Stimulated activated CD4-positive, alpha-beta T cell treated with anti-CD3 and anti-CD28 coated beads, Interleukin-15, amount 100 ng/mL, for 48 hours (primary cell): ENCODE results near the gene RAB8A.

Experiments used
- DNase-seq, 2 donors: peaks; one replicate each; pipeline ENCODE4 v3.0.0-alpha.2; 2020; ENCODE audit warnings: low read depth in 2 of 2

The RAB8A gene

DNA sequence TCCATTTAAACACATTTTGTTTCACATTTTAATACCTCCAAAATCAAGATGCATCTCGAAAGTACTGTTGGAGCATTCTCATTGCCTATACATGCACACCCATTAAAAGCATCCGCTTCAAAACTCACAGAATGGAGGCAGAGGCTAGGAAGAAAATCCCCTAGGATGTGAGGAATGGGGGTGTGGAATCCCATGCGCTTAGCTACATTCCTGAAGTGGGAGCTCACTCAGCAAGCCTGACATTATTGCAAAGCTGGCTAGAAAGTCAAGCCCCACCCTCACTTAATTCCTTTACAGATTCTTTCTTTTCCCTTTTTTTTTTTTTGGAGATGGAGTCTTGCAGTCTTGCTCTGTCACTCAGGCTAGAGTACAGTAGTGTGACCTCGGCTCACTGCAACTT, 68.9 kb downstream of the RAB8A start:
- no peak for DNase-seq
